GM19023 (cell line): ENCODE results near the gene FCRL3.
"Not testable (repeated sequence)": the region's sequence is repeated elsewhere in the genome, so short reads cannot be mapped to it uniquely, and the experiment has no call there.

Experiments
- ATAC-seq: cut with Tn5 transposase; IDR thresholded peaks from one replicate; pipeline ENCODE4 v1.9.1; 2021; ENCODE audit warnings: mild to moderate bottlenecking, moderate library complexity; ENCODE audit not compliant: unreplicated experiment

FCRL3 gene

GRCh38 chr1:157700732-157701131, at the start of gene FCRL3:
Gene FCRL3, minus strand, starts transcription at chr1:157700769. Its CDS starts 280 bp downstream, at chr1:157700489.
- no peak for ATAC-seq

DNA sequence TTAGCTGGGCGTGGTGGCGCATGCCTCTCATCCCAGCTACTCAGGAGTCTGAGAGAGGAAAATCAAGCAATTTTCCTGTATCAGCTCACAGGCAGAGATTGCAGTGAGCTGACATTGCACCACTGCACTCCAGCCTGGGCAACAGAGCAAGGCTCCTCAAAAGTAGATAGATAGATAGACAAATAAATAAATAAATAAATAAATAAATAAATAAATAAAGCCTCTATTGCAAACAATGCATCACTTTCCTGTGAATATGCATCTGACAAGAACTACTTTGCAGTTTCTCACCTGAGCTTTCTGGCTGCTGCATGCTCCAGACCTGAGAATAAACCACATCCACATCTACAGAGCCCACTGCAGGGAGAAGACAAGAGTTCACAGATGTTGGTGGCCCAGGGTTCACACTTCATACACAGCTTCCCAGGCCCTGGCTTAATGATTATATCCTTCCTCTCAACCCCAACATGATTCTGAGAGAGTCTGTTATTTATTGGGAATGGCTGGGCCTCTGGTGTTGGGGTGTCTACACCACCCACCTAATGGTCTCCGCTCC, 47.8 kb upstream of the FCRL3 start:
- ATAC-seq, result no peak

DNA sequence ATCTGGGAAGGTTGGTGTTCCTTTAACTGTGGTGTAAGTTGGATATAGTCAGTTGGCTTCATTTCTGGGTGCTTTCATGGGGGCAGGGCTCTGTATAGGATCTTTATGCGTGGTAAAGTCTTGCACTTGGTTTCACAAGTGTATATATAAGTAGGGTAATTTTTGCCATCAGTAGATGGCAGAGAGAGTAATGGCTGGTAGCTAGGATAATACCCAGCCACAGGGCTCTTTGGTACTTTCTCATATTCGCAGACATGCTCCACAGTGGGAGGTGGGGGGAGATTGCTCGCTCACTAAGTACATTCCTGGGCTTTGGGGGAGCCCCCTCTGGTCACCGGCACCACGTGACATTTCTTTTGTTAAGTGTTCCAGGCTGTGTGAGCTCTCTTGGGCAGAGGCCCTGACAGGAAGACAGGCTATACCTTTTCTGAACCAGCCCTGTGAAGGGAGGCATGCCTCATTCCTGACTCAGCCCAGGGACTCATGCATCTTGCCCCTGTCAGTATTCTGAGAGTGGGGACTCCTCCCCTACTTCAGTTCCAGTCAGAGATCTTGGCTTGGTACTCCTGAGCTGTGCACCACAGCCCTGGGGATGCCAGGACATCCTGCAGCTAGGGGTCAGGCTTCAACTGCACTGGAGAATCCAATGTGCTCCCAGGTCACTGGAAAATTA, 38.8 kb upstream of the FCRL3 start:
- no peak for ATAC-seq

- ATAC-seq, result not testable (repeated sequence)
These were observed 35.4 kb upstream of the FCRL3 start for GRCh38 chr1:157735991-157736390.

GRCh38 chr1:157734321-157734720, 33.8 kb upstream of the FCRL3 start:
- no peak for ATAC-seq

GRCh38 chr1:157732755-157733154, 32.2 kb upstream of the FCRL3 start:
- no peak for ATAC-seq

DNA sequence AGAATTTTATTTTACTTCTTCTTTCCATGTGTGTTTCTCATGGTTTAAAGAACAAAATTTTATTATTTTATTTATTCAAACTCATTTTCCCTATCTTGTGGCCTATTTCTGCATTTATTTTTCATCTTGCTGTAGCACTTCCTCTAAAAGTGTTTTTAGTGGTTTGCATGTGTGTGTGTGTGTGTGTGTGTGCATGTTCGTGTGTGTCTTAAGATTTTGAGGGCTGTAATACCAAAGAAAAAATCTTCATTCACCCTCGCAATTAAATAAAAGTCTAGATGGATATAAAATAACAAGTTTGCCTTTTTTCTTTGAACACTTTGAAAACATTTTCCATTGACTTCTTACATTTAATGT, 24.6 kb upstream of the FCRL3 start:
- ATAC-seq, result no peak

GRCh38 chr1:157724537-157725220, 24.1 kb upstream of the FCRL3 start:
- no peak for ATAC-seq

DNA sequence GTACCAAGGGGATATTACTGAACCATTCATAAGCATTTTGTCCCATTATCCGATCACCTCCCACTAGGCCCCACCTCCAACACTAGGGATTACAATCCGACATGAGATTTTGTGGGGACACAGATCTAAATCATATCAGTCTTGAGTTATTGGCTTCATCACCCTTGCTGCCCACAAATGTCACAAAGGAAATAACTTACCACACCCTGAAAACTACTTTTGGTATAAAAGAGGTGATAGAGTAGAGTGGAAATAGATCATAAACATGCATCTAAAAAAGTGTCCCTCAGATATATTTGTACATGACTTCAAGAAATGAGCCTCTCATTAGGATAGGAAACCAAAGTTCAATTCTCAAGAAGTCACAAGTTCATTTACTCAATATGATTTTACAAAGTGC, 22.6 kb upstream of the FCRL3 start:
- no peak for ATAC-seq

GRCh38 chr1:157721985-157722384, 21.4 kb upstream of the FCRL3 start:
- ATAC-seq, result no peak

DNA sequence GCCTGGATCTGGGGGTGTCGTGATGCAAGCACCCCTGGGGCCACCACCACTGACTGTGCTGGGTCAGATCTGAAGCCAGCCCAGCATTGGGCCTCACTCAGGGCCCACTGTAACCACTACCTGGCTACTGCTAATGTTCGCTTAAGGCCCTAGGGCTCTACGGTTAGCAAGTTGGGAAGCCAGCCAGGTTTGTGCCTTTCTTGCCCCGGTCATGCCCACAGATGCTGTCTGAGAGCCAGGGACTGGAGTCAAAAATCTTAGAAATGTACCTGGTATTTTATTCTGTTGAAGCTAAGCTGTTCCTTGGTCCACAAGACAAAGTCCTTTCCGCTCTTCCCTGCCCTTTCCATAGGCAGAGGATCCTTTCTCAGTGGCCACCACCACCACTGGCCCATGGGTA, 15.2 kb upstream of the FCRL3 start:
- ATAC-seq, result no peak

DNA sequence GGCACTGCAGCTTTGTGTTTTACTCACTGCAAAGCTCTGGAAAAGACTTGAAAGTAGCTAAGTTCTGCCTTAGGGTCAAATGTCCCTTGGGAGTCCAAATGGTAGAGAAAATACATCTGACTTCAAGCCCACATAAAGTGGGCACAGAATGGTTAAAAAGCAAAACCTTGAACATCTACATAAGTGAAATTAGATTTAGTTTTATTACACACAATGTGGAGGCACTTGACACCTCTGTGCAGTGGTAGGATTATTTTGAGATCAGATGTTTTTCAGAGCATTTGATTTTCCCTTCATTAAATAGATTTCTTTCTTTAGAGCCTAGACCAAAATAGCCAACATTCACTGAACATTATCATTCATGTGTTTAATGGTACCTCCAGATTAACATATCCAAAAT, 11.2 kb upstream of the FCRL3 start:
- ATAC-seq, result no peak

DNA sequence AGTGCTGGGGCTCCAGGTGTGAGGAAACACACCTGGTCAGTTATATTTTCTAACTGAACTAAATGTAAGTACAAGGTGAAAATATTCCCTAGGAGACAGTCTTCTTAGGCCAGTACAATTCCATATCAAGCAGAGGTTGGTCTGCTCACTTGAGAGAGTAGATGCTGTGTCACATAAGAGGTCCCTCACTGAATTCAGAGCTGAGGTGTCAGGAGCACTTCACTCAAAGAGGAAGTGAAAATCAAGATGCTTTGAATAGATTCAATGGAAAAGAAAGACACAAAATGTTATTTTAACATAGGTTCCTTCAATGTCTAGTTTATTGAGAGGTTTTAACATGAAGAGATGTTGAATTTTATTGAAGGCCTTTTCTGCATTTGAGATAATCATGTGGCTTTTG, 4.3 kb upstream of the FCRL3 start:
- ATAC-seq, result no peak

DNA sequence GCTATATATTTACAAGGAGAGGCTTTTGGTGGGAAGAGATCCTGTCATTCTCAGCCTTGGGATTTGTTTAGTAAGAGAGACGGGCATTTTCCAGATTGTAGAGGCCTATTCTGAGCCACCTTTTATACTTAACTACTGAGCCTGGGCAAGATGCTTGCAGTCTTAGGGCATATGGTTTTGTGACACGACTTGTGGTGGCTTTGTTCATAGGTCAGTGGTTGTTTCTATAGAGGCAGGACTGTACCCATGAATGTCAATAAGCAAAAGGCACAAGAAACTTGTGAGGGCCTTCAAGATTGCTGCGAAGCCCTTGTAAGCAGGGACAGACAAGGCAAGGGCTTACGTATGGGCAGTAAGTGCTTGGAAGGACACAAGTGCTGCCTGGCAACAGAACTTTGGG, 3.4 kb upstream of the FCRL3 start:
- no peak for ATAC-seq

- no peak for ATAC-seq
These were observed 1.8 kb upstream of the FCRL3 start for GRCh38 chr1:157702308-157702825.

DNA sequence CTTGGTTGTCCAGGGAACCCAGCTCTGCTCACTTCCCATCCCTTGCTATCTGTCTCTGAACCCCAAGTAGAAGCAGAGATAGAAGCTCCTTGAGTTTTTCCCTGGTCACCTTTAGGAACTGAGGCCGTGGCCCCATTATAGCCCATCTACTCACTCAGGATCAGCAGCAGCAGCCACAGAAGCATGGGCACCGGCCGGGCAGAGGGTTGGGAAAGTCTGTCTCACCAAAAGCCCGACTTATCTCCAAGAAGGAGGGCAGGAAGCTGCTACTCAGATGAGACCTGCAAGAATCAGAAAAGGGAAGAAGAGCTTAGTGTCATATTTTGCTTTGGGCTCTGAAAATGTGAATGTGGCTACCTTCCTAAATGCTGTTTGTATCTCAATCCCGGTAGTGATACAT, 264 bp downstream of the FCRL3 start:
- no peak for ATAC-seq

DNA sequence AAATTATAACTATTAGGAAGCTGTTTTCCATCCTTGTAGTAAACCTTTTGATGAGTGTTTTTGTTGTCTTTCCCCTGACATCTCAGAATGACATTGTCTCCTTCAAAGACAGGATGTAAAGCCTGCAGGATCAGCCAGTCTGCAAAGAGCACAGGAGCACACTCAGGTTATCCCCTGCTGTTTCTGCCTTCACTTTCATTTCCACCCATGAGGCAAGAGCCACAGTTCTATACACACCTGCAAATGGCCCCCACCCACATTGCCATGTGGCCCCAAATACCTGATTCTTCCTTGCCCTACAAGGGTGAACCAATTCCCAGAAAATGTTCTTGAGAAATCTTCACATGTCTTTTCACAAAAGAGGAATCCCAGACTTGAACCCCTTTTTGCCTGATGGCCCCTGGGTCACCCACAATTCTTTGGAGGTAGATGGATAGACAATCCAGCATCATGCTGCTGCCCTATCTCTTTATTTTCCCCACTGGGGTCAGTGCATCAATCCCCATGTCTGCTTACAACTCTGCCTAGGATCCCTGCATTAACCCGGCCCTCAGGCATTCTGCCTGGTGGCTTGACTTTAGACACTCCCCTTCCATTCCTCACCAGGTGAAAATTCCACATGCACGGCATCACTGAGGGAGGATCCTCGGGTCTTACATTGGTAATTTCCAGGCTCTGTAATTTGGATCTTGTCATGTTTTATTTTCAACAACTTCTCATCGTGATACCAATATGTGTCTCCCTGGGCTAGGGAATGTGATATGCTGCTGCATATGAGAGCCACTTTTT, 2.6 kb downstream of the FCRL3 start:
- ATAC-seq, result no peak

DNA sequence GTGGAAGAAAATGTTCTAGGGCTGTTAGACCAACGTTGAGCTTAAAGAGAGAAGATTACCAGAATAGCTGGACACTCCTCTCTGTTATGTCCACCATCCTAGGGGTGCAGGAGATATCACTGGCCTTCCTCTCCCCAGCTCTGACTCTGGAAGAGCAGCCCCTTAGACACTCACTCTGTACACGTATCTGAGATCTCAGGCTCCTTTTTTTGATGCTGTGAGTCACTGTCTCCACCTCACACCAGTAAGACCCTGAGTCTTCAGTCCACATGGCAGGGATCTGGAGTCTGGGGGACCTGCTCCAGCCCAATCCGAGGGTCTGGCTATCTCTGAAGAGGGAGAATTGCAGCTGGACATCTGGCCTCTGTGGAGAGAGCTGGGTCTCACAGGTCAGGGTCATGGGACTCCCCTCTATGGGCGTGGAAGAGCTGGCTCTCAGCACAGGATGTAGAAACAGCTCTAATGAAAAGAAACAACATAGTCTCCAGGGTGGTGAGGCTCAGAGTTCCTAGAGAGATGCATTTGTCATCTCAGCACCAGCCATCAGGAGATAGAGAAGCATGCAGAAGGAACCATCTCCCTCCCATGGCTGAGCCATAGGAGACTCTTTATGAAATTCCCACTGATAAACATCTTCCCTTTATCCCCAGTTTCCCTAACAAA, 3.5 kb downstream of the FCRL3 start:
- ATAC-seq, result no peak

GRCh38 chr1:157695417-157695816, 5.2 kb downstream of the FCRL3 start:
- ATAC-seq, result no peak

DNA sequence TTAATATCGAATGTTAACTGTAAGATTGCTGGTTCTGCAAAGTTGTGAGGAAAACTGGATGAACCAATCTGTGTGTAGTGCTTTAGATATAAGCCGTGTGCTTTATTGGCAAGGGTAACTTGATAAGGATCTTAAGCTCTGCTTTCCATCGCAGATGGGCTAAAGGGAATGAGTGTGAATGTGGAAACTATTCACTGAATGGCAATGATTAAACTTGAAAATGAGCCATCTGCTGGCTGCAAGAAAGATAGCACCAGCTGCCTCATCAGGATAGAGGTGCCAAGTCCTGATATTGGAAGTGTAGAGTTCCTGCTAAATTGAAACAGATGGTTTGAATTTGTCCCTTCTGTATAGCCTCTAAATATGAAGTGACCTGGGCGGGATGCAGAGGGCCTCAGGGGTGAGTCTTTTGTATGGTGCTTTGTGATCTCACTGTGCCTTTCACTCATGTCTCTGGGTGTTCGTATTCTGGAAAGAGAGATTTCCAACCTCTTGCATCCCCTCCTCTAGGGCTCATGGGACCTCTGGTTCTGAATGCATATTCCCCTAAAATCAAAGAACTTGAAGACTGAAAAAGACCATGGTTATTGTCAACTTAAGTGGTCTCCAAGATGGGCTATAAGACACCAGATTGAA, 9.2 kb downstream of the FCRL3 start:
- no peak for ATAC-seq
